ENCODE results near the gene ZNF117.

DNA sequence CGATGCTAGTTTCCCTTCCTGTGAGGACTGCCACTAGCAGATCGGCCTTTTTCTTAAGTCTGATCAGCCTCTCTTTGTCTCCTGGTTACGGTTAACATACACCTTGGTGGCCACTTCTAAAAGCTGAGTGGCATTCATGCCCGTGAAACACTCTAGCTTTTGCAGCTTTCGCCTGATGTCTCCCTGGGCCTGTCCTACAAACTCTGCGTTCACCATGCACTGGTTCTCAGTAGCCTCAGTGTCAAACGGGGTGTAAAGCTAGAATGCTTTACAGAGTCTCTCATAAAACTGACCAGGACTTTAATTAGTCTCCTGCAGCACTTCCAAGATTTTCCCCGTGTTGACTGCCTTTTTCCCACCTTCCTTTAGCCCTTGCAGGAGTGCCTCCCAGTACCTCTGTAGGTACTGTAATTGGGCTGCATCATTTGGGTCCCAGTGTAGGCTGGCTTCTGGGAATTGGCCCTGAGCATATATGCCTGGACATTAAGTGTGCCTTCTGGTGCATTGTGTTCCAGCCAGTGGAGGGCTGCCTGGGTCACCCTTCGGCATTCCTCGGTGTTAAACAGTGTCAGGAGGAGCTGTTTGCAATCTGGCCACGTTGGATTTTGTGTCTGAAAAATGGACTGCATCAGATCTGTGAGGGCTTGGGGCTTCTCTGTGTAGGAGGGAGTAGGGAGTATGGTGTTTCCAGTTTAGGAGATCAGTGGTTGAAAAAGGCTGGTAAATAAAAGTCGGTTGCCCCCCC is 6.5 kb upstream of the ZNF117 start:
- TF ChIP-seq, protein P1, sequence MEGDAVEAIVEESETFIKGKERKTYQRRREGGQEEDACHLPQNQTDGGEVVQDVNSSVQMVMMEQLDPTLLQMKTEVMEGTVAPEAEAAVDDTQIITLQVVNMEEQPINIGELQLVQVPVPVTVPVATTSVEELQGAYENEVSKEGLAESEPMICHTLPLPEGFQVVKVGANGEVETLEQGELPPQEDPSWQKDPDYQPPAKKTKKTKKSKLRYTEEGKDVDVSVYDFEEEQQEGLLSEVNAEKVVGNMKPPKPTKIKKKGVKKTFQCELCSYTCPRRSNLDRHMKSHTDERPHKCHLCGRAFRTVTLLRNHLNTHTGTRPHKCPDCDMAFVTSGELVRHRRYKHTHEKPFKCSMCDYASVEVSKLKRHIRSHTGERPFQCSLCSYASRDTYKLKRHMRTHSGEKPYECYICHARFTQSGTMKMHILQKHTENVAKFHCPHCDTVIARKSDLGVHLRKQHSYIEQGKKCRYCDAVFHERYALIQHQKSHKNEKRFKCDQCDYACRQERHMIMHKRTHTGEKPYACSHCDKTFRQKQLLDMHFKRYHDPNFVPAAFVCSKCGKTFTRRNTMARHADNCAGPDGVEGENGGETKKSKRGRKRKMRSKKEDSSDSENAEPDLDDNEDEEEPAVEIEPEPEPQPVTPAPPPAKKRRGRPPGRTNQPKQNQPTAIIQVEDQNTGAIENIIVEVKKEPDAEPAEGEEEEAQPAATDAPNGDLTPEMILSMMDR (conservative IDR thresholded peaks at IDR 0.05) = no peak
- TF ChIP-seq EZH2 (IDR thresholded peaks at IDR 0.05; ENCODE audit: low read depth) = no peak

Measured in PC-9 (cell line).